ENCODE measurements around the gene PHLPP1.

Gene PHLPP1

DNA sequence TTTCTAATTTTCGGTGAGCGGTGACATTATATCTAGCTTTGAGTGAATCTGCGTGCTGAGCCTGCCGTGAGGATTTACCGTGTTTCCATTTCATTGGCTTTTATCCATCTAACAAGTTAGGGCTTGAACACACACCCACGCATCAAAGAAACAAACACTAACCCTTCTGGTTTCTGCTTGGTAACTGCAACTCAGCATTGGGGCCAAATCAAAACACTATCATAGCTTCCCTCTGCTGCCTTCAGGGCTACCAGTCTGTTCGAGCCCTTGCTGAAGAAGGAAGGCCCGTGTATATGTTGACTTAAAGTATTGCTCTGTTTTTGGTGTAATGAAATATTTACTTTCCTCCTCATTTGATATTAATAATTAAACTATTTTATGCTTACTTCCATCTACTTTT is 227.2 kb downstream of the PHLPP1 start:
- no peak for DNase-seq (ENCODE audit: low read depth)

DNA sequence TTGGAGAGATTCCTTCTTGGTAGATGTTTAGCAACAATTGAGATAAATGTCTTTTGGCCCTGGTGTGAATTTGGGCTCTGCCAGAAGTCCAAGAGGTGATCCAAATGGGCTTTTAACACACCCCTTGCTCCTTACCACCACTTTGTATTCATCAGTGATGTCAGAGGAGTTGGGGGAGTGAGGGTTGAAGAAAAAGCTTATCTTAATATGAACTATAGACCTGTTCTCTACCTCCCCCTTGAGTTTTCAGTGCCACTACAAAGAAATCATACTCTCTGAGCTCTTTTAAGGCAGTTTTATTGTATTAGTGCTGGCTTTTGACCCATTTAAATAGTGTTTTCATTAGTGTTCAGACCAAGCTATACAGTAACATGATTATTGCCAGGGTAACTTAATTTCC is 229.1 kb downstream of the PHLPP1 start:
- DNase-seq (ENCODE audit: low read depth), result no peak

DNA sequence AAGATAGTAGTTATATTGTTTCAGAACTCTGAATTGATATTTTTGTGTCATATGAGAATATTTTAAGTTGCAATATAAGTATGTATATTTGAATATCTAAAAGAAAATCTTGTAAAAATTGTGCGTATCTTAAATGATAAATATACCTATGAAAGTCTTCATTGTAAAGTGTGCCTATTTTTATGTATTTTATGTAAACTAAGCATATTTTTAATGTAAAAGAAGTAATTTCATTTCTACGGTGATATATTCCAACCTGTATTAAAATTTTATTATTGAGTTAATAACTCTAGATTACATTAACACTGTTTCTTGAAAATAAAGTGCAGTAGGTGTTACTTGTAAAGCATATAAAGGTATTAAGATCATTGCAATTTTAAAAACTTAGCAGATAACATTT is 233.4 kb downstream of the PHLPP1 start:
- DNase-seq (ENCODE audit: low read depth), result no peak

DNA sequence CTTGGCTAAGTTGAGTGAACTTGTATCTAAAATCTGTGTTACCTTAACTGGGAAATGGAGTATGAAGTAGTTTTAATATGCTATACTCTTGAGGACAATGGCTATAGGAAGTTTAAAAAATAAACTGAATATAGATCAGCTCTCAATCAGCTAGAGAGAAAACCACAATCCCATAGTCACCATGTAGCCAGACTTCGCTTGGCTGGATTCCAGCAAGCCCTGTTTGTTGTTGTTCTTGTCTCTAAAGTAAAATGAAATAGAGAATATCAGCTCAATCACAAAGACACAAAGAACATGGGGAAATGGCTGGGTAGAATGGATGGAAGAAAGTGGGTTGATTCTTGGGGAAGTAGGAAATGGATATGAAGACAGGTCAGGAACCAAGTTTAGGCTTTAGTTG is 234.9 kb downstream of the PHLPP1 start:
- DNase-seq (ENCODE audit: low read depth), result no peak

DNA sequence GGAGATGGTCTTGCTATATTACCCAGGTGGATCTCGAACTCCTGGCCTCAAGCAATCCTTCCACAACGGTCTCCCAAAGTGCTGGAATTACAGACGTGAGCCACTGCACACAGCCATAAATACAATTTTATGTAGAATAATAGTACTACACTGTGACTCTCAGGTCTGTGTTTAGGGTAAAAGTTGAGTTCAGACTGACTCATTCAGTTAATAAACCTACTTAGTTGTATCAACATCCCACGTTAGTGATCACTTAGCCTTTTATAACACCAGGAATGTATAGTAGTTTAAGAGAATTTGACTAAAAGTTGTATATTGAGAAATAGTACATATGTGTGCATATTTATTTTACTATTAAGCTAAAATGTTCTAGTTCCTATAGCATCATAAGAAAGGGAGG is 237.5 kb downstream of the PHLPP1 start:
- no peak for DNase-seq (ENCODE audit: low read depth)

DNA sequence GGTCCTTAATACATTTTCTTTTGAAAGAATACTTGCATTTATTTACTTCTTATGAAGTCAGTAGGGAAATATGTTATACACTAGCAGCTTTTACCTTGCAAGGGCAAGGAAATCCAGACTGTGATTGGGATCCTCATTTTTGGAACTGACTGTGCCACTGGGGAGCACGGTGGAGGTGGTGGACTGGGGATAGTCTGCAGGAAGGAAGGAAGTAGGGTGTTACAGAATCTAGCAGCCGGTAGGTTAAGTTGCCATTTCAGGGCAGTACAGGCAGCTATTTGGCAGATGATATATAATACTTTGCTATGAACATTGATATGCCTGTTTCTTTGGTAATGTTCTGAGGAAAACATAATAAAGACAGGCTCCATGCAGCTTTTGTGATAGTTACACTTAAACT is 238.3 kb downstream of the PHLPP1 start:
- no peak for DNase-seq (ENCODE audit: low read depth)

DNA sequence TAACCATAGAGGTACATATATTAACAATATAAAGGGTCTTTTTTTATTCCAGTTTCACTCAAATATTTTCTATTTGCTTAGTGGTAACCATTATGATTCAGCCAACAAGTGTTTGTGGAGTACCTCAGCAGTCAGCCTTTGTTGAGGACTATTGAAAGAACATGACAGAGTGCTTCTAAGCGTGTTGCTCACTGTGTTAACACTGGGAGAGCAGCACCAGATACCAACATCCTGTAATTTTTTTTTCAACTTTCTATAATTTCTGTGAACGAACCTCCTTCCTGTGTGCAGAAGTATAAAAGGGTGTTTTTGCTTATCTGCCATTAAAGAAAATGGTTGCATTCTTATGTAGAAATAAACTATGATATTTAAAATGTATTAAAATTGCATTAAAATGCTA is 239.0 kb downstream of the PHLPP1 start:
- DNase-seq (ENCODE audit: low read depth), result no peak

DNA sequence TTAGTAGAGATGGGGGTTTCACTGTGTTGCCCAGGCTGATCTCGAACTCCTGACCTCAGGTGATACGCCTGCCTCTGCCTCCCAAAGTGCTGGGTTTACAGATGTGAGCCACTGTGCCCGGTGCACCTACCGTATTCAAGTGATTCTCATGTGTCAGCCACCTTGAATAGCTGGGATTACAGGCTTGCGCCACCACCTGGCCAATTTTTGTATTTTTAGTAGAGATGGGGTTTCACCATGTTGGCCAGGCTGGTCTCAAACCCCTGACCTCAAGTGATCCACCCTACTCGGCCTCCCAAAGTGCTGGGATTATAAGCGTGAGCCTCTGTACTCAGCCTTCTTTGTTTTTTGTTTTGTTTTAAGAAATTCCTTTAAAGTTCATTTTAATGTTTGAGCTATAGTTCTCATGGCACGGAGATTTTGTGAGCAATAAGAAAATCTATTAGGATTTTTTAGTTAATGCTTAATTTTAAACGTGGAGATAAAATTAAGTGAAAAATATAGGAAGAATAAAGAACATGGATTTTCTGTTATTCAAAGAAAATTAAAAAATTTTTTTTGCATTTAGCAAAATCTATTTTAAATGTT is 242.6 kb downstream of the PHLPP1 start:
- DNase-seq (ENCODE audit: low read depth), result no peak

DNA sequence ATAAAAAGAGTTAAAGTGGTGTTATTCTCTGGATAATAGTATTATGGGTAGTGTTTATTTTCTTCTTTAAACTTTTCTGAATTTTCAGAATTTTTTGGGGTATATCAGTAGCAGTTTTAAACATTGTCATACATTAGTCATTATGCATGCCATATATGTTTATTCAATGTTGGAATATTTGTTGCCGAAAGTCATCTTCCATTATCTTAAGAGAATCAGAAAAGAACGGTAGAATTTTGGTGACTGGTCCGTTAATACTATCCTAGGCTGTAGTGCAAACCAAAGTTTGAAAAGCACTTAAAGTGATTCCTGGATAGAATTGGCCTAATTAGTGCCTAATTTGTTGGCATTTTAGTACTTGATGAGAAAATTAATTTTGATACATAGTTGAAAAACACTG is 244.1 kb downstream of the PHLPP1 start:
- DNase-seq (ENCODE audit: low read depth), result no peak

DNA sequence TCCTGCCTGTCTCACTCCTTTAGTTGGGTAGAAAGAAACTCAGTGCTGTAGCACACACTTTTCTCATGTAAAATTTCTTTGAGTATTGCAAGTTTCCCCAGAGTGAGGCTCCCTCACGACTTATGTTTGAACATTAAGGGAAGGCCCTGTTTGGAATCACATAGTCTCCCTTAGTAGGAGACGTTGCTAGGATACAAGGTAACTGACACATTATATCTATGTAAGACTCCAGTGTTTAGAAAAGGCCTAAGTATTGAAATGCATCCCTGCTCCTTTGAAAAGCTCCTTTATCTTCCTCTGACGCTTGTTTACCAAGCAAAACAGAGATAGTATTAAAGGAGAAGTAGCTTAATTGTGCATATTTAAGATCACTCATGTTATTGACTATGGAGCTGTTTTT is 248.2 kb downstream of the PHLPP1 start:
- no peak for DNase-seq (ENCODE audit: low read depth)

DNA sequence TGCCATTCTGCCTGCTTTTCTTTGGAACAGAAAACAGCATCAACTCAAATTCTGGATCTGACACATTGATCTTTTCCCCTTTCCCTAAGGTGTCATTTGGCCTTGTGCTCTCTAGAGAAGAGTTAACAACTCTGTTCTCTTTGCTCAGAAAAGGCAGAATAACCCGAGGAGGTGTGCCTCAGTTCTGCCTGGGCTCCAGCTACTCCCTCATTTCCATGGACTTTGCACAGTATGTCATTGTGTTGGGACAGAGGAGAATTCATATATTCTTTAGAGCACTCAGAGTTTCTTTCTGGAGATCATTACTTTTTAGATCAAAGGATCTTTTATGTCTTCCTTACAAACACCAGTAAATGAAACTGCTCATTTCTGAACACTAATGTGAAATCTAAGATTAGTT is 249.1 kb downstream of the PHLPP1 start:
- DNase-seq (ENCODE audit: low read depth), result no peak

DNA sequence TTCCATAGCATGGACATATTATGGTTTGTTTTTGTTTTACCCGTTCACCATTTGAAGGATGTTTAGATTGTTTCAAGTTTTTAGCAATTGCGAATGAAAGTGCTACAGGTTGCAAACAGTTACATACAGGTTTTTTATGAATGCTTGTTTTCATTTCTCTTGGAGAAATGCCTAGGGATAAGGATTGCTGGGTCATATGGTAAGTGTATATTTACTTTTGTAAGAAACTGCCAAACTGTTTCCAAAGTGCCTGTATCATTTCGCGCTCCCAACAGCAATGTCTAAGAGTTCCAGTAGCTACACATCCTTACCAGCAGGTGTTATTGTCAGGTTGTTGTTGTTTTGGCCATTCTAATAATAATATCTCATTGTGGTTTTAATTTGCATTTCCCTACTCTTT is 251.7 kb downstream of the PHLPP1 start:
- DNase-seq (ENCODE audit: low read depth), result no peak

DNA sequence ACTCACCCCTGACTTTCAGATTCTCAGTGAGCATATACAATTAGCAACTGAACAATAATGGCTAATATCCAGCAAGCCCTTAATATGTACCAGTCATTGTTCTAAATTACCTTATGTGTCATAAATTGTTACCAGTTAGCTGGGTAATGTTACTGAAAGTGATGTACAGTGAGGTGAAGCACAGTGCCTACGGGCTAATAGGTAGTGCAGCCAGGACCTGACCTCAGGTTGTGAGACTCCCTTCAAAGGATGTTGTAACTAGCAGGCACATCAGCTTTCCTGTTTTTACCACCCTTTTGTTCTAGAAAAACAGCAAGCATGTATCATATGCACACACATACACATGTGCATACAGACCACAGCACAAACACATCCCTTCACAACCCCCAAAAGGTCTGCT is 258.3 kb downstream of the PHLPP1 start:
- no peak for DNase-seq (ENCODE audit: low read depth)

DNA sequence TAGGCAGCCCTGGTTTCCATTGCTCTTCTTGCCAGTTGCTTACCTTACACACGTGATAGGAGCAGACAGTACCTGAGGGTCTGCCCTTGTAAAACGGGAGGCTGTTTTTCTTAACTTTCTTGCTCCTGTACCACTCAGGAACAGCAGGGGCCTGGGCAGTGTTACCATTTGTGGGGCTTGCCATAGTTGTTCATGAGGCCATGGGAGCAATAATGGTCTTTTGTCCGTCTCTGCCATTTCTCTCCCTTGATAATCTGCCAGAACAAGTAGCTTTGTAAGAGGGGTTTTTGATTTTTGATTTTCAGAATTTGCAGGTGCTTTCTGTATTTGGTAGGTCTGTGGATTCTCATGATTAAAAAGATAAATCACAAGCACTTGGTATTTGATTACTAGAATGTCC is 259.0 kb downstream of the PHLPP1 start:
- DNase-seq (ENCODE audit: low read depth), result no peak

DNA sequence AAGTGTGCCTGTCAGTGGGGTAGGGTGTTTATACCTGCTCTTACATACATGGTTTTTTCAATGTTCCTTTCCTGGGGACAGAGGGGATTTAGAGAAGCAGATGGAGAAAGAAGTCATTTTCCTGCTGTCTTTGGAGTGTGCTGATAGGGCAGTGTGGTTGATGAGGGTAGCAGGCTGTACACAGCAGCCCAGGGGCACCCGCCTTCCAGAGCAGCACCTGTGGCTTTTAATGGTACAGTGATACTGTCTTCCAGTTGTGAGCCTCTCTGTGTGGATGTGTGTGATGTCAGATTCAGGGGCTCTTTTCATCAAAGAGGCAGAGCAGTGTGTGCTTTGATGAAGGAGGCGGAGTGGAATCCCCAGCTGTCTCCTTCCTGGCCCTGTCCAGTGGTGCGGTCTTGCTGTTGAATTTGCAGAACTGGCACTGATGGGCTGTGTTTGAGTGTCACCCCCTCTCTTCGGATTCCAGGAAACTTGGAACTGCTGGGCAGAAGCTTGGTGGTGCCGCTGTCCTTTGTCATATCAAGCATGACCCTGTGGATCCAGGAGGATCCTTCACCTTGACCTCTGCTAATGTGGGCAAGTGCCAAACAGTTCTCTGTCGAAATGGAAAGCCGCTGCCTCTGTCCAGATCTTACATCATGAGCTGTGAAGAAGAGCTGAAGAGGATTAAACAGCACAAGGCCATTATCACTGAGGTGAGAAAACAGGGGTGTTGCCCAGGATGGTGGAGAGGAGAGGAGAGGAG is 259.8 kb downstream of the PHLPP1 start:
- DNase-seq (ENCODE audit: low read depth), result no peak

DNA sequence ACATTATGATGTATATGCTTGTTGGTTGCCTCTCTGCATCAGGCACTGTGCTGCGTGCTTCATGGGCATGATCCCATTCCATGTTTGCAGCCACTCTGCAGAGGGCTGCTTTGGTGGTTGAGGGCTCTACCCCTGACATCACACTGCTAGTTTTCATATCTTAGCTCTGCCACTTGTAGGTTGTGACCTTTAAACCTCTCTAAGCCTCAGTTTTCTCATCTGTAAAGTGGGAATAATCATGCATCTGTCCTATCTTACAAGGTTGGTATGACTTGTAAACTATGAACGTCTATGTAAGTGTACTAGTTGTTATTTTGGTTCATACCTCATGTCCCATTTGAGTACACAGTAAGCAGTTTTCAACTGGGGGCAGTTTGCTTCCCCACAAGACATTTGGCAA is 260.4 kb downstream of the PHLPP1 start:
- DNase-seq (ENCODE audit: low read depth), result no peak

DNA sequence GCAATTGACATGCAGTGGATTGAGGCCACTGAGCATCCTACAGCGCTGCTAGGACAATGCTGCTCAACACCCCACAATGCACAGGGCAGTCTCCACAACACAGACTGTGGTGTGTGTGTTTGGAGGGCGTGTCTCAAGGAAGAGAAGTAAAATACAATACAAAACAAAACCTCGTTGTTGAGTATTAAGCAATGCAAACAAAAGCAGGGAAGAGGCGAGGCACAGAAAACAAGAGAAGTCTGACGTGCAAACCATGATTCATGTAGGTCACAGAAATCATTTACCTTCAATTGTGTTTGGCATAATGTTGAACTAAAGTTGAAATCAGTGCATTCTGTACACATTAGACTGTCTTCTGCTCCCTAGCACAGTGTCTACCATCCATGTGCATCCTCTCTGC is 260.9 kb downstream of the PHLPP1 start:
- no peak for DNase-seq (ENCODE audit: low read depth)

DNA sequence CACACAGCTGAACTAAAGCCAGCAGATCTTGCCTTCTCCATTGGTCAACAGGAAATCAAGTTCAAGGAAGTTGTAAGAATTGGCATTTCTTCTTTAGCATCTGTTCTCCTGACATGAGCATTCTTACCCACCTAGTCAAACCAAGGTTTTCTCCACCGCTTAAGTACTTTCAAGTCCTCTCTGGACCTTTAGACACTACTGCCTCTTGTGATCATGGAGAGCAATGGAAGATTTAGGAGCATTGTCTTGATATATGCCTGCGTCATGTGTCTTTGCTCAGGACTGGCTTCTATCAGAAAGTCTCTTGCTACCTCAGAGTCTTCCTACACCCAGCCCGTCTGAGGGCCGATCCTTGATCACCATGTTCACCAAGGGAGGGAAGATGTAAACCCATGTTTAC is 262.2 kb downstream of the PHLPP1 start:
- no peak for DNase-seq (ENCODE audit: low read depth)

DNA sequence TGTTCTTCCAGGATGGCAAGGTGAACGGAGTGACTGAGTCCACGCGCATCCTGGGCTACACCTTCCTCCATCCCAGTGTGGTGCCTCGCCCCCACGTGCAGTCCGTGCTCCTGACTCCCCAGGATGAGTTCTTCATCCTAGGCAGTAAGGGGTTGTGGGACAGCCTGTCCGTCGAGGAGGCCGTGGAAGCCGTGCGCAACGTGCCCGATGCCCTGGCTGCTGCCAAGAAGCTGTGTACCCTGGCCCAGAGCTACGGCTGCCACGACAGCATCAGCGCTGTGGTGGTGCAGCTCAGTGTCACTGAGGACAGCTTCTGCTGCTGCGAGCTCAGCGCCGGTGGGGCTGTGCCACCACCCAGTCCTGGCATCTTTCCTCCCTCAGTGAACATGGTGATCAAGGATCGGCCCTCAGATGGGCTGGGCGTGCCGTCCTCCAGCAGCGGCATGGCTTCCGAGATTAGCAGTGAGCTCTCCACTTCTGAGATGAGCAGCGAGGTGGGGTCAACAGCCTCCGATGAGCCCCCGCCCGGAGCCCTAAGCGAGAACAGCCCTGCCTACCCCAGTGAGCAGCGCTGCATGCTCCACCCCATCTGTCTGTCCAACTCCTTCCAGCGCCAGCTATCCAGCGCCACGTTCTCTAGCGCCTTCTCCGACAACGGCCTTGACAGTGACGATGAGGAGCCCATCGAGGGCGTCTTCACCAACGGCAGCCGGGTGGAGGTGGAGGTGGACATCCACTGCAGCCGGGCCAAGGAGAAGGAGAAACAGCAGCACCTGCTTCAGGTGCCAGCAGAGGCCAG is 263.1 kb downstream of the PHLPP1 start:
- no peak for DNase-seq (ENCODE audit: low read depth)

DNA sequence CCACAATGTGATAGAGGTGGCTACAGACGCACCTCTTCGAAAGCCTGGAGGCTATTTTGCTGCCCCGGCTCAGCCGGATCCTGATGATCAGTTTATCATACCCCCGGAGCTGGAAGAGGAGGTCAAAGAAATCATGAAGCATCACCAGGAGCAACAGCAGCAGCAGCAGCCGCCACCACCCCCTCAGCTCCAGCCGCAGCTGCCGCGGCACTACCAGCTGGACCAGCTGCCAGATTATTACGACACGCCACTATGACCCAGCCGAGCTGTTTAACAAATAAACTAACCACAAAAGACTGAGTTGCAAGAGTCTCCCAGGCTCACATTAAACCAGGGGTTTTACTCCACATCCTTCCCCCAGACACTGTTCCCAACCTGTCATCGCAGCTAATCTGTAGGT is 263.8 kb downstream of the PHLPP1 start:
- no peak for DNase-seq (ENCODE audit: low read depth)

DNA sequence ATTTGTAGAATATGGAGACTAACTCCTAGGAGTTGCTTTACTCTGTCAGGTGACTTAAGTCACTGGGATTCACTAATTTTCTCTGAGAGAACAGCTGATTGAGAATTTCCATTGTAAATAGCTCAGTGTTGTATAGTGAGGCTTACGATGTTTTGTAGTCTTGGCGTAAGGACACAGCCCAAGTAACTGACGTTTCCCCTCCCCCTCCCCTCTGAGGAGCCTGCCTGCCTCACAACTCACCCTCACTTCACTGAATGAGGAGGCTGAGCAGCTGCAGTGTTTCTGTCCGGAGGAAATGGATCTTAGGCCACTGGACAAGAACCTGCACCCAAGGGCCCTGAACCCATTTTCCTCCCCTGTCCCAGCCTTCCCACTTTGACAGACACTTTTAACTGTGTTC is 264.6 kb downstream of the PHLPP1 start:
- no peak for DNase-seq (ENCODE audit: low read depth)

DNA sequence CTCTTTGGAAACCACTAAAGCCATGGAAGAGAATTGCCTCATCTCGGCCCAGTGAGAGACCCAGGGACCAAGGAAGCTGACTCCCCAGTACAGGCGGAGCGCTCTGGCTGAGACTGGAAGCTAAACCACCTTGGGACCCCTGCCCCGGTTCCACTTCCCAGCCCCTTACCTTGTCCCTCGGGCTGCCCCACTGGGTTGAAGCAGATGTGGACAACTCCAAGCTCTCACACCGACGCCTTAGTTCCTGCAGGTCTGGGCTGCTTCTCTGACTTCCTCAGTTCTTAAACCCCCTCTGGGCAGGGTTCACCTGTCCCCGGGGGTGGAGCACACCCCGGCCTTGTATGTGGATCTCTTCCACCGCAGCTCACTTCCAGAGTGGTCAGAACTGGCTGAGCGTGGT is 266.2 kb downstream of the PHLPP1 start:
- no peak for DNase-seq (ENCODE audit: low read depth)

DNA sequence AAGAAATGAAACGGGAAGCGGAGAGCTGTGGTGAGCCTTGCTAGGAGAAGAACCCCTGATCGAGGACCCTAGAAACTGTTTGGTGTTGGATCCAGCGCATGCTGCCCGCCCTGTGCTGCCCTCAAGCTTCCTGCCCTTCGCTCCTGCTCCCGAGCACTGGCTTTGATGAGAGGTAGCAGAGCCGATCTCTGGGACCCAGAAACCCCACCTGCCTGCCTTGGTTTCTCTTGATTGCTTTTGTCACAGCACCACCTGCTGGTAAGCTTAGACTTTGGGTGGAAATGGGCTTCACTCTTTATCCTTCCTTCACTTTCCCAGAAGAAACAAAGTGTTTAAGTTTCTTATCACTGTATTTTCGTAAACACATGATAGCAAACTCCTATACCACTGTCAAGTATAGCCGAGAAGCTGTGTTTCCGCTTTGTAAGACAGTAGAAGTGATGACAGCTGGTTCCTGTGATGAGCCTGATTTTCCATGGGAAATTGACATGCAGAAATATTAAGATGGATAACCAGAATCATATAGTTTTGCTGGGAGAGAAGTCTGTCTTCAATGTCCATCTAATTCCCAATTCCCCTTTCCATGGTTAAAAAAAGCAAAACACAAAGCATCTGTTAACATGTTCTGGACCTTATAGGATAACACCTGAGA is 267.4 kb downstream of the PHLPP1 start:
- no peak for DNase-seq (ENCODE audit: low read depth)

Measured in CMK (cell line).